HEK293 (cell line): ENCODE measurements around the gene KRT8.

Source experiments
- CTCF ChIA-PET: fragments of 350-600 bp; formaldehyde crosslinking; extraction: SDS; loops from one replicate; lab custom pipeline; 2021; ENCODE audit warnings: antibody characterized with exemption; lab: Yijun Ruan, JAX
- POLR2A ChIA-PET: fragments of 300-600 bp; formaldehyde crosslinking; extraction: SDS; loops from one replicate; lab custom pipeline; 2020; ENCODE audit warnings: antibody characterized with exemption, inconsistent platforms; lab: Yijun Ruan, JAX
- H3K27ac ChIP-seq: fragments of 200-500 bp; sonication (Bioruptor generic); 2 replicates; pipeline ENCODE4 v1.5.1; 2014; ENCODE audit warnings: low read depth, low read length, control low read depth, inconsistent platforms; ENCODE audit errors: extremely low read depth
- H3K36me3 ChIP-seq, 2 experiments: fragments of 200-500 bp in 1 of 2; sonication (Bioruptor generic) in 1 of 2; 1 replicate in 1 of 2; 2 replicates in 1 of 2; pipeline ENCODE4 v1.5.1; 2014 to 2017; ENCODE audit warnings: inconsistent platforms in 2 of 2, low read length in 2 of 2; ENCODE audit not compliant: control insufficient read depth in 2 of 2, insufficient read depth in 1 of 2
- H3K4me1 ChIP-seq: fragments of 200-500 bp; sonication (Bioruptor generic); 2 replicates; pipeline ENCODE4 v1.5.1; 2014; ENCODE audit warnings: mild to moderate bottlenecking, low read length, inconsistent platforms; ENCODE audit not compliant: control insufficient read depth, insufficient read depth
- H3K4me3 ChIP-seq: 2 replicates; pipeline ENCODE4 v1.5.1; 2011; ENCODE audit warnings: low read depth, mild to moderate bottlenecking, control low read depth, low read length, moderate library complexity
- H3K9me3 ChIP-seq: fragments of 200-500 bp; sonication (Bioruptor generic); 2 replicates; pipeline ENCODE4 v1.5.1; 2014; ENCODE audit warnings: low read depth, low read length, inconsistent platforms; ENCODE audit not compliant: control insufficient read depth, insufficient read depth
- EGR2 ChIP-seq: fragments of 450-650 bp; formaldehyde crosslinking; IDR thresholded peaks from 2 replicates; pipeline ENCODE4 v1.5.1; 2016; ENCODE audit warnings: low read depth, missing biosample characterization, missing genetic modification characterization
- HOXD13 ChIP-seq: sonication (generic); formaldehyde crosslinking; IDR thresholded peaks from 2 replicates; pipeline ENCODE4 v1.8.0; 2022; ENCODE audit warnings: missing genetic modification reagents, borderline replicate concordance
- OSR2 ChIP-seq: fragments of 450-650 bp; formaldehyde crosslinking; IDR thresholded peaks from 2 replicates; pipeline ENCODE4 v1.5.1; 2016; ENCODE audit warnings: missing biosample characterization, missing genetic modification characterization
- ZBTB1 ChIP-seq: fragments of 450-650 bp; formaldehyde crosslinking; IDR thresholded peaks from 2 replicates; pipeline ENCODE4 v1.5.1; 2016; ENCODE audit warnings: missing biosample characterization, missing genetic modification characterization
- ZBTB8A ChIP-seq: fragments of 450-650 bp; formaldehyde crosslinking; IDR thresholded peaks from 2 replicates; pipeline ENCODE4 v1.5.1; 2016; ENCODE audit warnings: missing biosample characterization, missing genetic modification characterization
- ZNF366 ChIP-seq: fragments of 450-650 bp; formaldehyde crosslinking; conservative IDR thresholded peaks from 2 replicates; pipeline ENCODE4 v1.5.1; 2016; ENCODE audit warnings: missing biosample characterization, missing genetic modification characterization
- ZNF394 ChIP-seq: fragments of 450-650 bp; formaldehyde crosslinking; IDR thresholded peaks from 2 replicates; pipeline ENCODE4 v1.5.1; 2016; ENCODE audit warnings: missing biosample characterization, missing genetic modification characterization, mild to moderate bottlenecking, moderate library complexity, borderline replicate concordance
- ZNF510 ChIP-seq: fragments of 450-650 bp; formaldehyde crosslinking; IDR thresholded peaks from 2 replicates; pipeline ENCODE4 v1.5.1; 2018; ENCODE audit warnings: mild to moderate bottlenecking, missing genetic modification characterization, missing biosample characterization; ENCODE audit not compliant: insufficient replicate concordance
- ZNF521 ChIP-seq: fragments of 450-650 bp; formaldehyde crosslinking; IDR thresholded peaks from 2 replicates; pipeline ENCODE4 v1.5.1; 2017; ENCODE audit warnings: missing biosample characterization, mild to moderate bottlenecking, missing genetic modification characterization
- ZNF530 ChIP-seq: fragments of 450-650 bp; formaldehyde crosslinking; IDR thresholded peaks from 2 replicates; pipeline ENCODE4 v1.5.1; 2016; ENCODE audit warnings: low read depth, missing biosample characterization, missing genetic modification characterization
- ZNF707 ChIP-seq: fragments of 450-650 bp; formaldehyde crosslinking; IDR thresholded peaks from 2 replicates; pipeline ENCODE4 v1.5.1; 2016; ENCODE audit warnings: missing biosample characterization, missing genetic modification characterization
- ZNF768 ChIP-seq: fragments of 450-650 bp; formaldehyde crosslinking; IDR thresholded peaks from 2 replicates; pipeline ENCODE4 v1.5.1; 2018; ENCODE audit warnings: missing biosample characterization, mild to moderate bottlenecking, missing genetic modification characterization
- ZNF843 ChIP-seq: fragments of 450-650 bp; formaldehyde crosslinking; IDR thresholded peaks from 2 replicates; pipeline ENCODE4 v1.5.1; 2016; ENCODE audit warnings: missing biosample characterization, missing genetic modification characterization
- TF ChIP-seq, protein P1 (sequence below): IDR thresholded peaks from 2 replicates; pipeline ENCODE4 v1.6.1; 2011; ENCODE audit warnings: mild to moderate bottlenecking, low read depth, low read length, borderline replicate concordance
- TF ChIP-seq, protein P2 (sequence below): fragments of 450-650 bp; formaldehyde crosslinking; IDR thresholded peaks from 2 replicates; pipeline ENCODE4 v1.5.1; 2016; ENCODE audit warnings: missing biosample characterization, missing genetic modification characterization
- TF ChIP-seq, protein P3 (sequence below): fragments of 450-650 bp; formaldehyde crosslinking; IDR thresholded peaks from 2 replicates; pipeline ENCODE4 v1.5.1; 2017; ENCODE audit warnings: missing biosample characterization, missing genetic modification characterization
- TF ChIP-seq, protein P4 (sequence below): fragments of 450-650 bp; formaldehyde crosslinking; IDR thresholded peaks from 2 replicates; pipeline ENCODE4 v1.5.1; 2017; ENCODE audit warnings: missing biosample characterization, missing genetic modification characterization

KRT8 gene

DNA sequence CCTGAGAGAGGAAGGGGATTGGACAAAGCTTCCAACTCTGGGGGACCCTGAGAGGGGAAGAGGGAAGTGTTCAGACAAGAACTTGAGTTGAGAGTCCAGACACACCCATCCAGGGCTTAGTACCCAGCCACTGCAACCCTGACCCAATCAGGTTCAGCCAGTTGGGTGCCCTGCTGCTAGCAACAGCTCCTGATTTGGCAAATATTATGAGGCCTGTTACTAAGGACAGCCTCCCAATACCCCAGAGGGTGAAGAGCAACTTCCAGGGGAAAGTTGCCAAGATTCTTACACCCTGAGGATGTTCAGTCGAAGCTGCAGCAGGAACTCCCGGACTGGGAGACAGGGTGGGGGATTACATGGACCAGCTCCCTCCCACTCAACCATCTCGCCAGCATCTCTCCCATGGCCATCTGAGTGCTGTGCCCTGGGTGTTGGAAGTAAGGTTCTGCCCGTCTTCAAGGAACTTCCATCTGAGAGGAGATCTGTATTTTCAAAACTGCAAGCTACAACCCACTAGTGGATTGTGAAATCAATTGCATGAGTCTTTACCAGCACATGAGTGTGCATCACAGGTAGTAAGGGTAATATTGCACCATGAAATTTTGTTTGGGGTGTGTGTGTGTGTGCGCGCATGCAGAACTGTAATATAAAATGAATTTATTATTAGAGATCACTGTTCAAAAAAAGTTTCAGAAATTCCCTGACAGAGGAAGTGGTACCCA is 44.6 kb downstream of the KRT8 start:
- ChIA-PET POLR2A (interaction anchor here (0.5 kb wide), 1 partner anchor 19 kb away, joined by 3 read pairs; no protein-coding TSS in a partner anchor), CTCF (interaction anchor here (0.6 to 1.6 kb wide), 5 partner anchors 9 to 115 kb away, joined by 3 to 6 read pairs (median 3); no protein-coding TSS in a partner anchor)
- Histone ChIP-seq H3K4me3 (no peak overlapping the region), H3K36me3 (no peaks in the 10 kb centered on the region), H3K4me1 (no peaks in the 10 kb centered on the region), H3K27ac (no peak overlapping the region), H3K9me3 (no peaks in the 10 kb centered on the region)
- TF ChIP-seq ZBTB1 (tag by site-specific recombination): no peak
- TF ChIP-seq, all 188 proteins: peak for 0

DNA sequence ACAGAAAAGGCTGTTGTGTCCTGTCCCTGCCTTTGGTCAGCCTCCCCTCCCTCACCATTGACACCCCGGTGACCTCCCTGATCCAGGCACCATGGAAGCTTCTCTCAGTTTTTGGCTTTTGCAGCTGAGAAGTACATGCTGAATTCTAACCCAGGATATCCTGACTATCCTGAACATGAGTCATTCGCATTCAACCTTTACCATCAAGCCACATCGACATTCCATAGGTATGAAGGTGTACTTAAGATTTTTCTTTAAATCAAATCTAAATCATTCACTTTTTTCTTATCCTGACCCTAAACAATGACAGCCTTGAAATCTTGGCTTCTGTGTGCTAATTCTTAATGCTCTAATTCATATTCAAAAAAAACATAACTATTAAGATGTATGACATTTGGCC is 47.4 kb downstream of the KRT8 start:
- CTCF ChIA-PET: interaction anchor here (0.6 to 1.2 kb wide), 2 partner anchors 8 to 166 kb away, joined by 3 to 5 read pairs; no protein-coding TSS in a partner anchor

DNA sequence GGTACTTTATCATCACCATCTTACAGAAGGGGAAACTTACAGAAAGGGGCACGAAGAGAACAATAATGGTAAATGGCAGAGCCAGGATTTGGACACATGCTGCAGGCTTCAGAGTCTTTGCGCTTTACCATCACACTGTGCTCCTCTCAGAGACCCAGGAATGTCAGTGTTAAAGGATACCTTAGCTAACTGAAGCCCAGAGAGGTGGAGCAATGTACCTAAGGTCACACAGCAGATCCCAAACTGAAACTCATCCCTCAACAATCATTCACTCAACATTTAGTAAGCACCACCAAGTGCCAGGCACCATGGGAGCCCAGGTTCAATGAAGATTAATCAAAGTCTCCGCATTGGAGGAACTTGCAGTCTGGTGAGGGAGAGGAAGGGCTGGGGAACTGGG is 48.1 kb downstream of the KRT8 start:
- POLR2A ChIA-PET: no interaction called here
- Histone ChIP-seq H3K27ac (no peak overlapping the region), H3K36me3 (no peaks in the 10 kb centered on the region), H3K9me3 (no peaks in the 10 kb centered on the region), H3K4me3 (no peak overlapping the region), H3K4me1 (no peaks in the 10 kb centered on the region)
- peak; percentile 51; the same call in 1 of the 2 replicates for TF ChIP-seq ZNF768 (tag by site-specific recombination)
- TF ChIP-seq, protein P1, sequence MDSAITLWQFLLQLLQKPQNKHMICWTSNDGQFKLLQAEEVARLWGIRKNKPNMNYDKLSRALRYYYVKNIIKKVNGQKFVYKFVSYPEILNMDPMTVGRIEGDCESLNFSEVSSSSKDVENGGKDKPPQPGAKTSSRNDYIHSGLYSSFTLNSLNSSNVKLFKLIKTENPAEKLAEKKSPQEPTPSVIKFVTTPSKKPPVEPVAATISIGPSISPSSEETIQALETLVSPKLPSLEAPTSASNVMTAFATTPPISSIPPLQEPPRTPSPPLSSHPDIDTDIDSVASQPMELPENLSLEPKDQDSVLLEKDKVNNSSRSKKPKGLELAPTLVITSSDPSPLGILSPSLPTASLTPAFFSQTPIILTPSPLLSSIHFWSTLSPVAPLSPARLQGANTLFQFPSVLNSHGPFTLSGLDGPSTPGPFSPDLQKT: no peak
- CTCF ChIA-PET: interaction anchor here (0.6 to 1.2 kb wide), 2 partner anchors 9 to 649 kb away, joined by 3 to 5 read pairs; no protein-coding TSS in a partner anchor

More for the DNA sequence above, 47.4 kb downstream of the KRT8 start:
- Histone ChIP-seq H3K36me3 (no peaks in the 10 kb centered on the region), H3K4me3 (no peak overlapping the region), H3K27ac (no peak overlapping the region), H3K4me1 (no peaks in the 10 kb centered on the region), H3K9me3 (no peaks in the 10 kb centered on the region)
- POLR2A ChIA-PET: no interaction called here
- no peak for TF ChIP-seq ZNF707 (tag by site-specific recombination)
- TF ChIP-seq ZNF521: no peak
- TF ChIP-seq, protein P2, sequence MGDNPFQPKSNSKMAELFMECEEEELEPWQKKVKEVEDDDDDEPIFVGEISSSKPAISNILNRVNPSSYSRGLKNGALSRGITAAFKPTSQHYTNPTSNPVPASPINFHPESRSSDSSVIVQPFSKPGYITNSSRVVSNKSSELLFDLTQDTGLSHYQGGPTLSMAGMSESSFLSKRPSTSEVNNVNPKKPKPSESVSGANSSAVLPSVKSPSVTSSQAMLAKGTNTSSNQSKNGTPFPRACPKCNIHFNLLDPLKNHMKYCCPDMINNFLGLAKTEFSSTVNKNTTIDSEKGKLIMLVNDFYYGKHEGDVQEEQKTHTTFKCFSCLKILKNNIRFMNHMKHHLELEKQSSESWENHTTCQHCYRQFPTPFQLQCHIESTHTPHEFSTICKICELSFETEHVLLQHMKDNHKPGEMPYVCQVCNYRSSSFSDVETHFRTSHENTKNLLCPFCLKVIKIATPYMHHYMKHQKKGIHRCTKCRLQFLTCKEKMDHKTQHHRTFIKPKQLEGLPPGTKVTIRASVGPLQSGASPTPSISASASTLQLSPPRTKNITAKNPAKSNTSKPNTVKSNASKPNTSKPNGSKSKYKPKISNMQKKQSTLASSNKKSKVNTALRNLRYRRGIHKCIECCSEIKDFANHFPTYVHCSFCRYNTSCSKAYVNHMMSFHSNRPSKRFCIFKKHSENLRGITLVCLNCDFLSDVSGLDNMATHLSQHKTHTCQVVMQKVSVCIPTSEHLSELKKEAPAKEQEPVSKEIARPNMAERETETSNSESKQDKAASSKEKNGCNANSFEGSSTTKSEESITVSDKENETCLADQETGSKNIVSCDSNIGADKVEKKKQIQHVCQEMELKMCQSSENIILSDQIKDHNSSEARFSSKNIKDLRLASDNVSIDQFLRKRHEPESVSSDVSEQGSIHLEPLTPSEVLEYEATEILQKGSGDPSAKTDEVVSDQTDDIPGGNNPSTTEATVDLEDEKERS (tag by site-specific recombination): no peak
- no peak for TF ChIP-seq HOXD13 (CRISPR knock-in tag)
- no peak for TF ChIP-seq ZNF843 (tag by site-specific recombination)
- TF ChIP-seq ZBTB8A (tag by site-specific recombination): no peak
- TF ChIP-seq ZNF530: no peak
- TF ChIP-seq OSR2 (tag by site-specific recombination): no peak
- TF ChIP-seq, protein P3, sequence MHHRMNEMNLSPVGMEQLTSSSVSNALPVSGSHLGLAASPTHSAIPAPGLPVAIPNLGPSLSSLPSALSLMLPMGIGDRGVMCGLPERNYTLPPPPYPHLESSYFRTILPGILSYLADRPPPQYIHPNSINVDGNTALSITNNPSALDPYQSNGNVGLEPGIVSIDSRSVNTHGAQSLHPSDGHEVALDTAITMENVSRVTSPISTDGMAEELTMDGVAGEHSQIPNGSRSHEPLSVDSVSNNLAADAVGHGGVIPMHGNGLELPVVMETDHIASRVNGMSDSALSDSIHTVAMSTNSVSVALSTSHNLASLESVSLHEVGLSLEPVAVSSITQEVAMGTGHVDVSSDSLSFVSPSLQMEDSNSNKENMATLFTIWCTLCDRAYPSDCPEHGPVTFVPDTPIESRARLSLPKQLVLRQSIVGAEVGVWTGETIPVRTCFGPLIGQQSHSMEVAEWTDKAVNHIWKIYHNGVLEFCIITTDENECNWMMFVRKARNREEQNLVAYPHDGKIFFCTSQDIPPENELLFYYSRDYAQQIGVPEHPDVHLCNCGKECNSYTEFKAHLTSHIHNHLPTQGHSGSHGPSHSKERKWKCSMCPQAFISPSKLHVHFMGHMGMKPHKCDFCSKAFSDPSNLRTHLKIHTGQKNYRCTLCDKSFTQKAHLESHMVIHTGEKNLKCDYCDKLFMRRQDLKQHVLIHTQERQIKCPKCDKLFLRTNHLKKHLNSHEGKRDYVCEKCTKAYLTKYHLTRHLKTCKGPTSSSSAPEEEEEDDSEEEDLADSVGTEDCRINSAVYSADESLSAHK: no peak
- no peak for TF ChIP-seq EGR2 (tag by site-specific recombination)
- TF ChIP-seq ZNF366: no peak
- no peak for TF ChIP-seq ZNF394 (tag by site-specific recombination)
- TF ChIP-seq, protein P4, sequence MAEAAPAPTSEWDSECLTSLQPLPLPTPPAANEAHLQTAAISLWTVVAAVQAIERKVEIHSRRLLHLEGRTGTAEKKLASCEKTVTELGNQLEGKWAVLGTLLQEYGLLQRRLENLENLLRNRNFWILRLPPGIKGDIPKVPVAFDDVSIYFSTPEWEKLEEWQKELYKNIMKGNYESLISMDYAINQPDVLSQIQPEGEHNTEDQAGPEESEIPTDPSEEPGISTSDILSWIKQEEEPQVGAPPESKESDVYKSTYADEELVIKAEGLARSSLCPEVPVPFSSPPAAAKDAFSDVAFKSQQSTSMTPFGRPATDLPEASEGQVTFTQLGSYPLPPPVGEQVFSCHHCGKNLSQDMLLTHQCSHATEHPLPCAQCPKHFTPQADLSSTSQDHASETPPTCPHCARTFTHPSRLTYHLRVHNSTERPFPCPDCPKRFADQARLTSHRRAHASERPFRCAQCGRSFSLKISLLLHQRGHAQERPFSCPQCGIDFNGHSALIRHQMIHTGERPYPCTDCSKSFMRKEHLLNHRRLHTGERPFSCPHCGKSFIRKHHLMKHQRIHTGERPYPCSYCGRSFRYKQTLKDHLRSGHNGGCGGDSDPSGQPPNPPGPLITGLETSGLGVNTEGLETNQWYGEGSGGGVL (tag by site-specific recombination): no peak
- TF ChIP-seq ZNF510 (tag by site-specific recombination): no peak
